ENCODE data around the gene MEGF10.

DNA sequence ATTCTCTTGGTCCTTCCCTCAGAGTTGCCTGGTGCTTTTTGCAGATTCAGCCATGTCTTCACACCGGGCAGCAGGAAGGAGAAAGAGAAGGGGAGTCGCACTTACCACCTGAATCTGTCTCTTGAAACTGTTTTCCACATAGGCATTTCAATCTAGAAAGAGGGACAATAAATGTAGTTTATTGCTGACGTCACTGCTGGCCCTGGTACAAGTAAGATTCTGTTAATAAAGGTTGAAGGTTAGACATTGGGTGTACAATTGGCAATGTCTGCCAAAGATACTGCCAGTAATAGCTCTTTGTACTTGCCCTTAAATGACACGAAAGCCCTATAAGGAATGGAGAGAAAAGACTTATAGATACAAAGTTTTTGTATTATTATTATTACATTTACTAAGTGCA lies 72.8 kb downstream of the MEGF10 start:
- TF ChIP-seq TCF12 (IDR thresholded peaks at IDR 0.05; ENCODE audit: low read depth) = no peak
- no peak for TF ChIP-seq EP300 (IDR thresholded peaks at IDR 0.05; ENCODE audit: borderline replicate concordance)
- no peak for TF ChIP-seq RAD21 (IDR thresholded peaks at IDR 0.05; ENCODE audit: low read depth)
- TF ChIP-seq TAF1 (IDR thresholded peaks at IDR 0.05; ENCODE audit: low read depth) = no peak
- no peak for TF ChIP-seq ZBTB7A (IDR thresholded peaks at IDR 0.05; ENCODE audit: low read depth)
- no peak for TF ChIP-seq CEBPB (IDR thresholded peaks at IDR 0.05)
- TF ChIP-seq, protein P1, sequence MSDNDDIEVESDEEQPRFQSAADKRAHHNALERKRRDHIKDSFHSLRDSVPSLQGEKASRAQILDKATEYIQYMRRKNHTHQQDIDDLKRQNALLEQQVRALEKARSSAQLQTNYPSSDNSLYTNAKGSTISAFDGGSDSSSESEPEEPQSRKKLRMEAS (IDR thresholded peaks at IDR 0.05) = no peak
- no peak for TF ChIP-seq NFIC (IDR thresholded peaks at IDR 0.05)
- no peak for TF ChIP-seq TEAD4 (IDR thresholded peaks at IDR 0.05)
- no peak for TF ChIP-seq EGR1 (IDR thresholded peaks at IDR 0.05)
- no peak for TF ChIP-seq YY1 (IDR thresholded peaks at IDR 0.05; ENCODE audit: low read depth)
- no peak for TF ChIP-seq REST (IDR thresholded peaks at IDR 0.05; ENCODE audit: low read depth)
- TF ChIP-seq FOXM1 (IDR thresholded peaks at IDR 0.05; ENCODE audit: borderline replicate concordance, low read depth) = no peak
